ENCODE results near the gene NMNAT3.

- TF ChIP-seq CREB5 (CRISPR knock-in tag; IDR thresholded peaks at IDR 0.05; ENCODE audit: low read depth) (no peak), ESRRG (CRISPR knock-in tag; IDR thresholded peaks at IDR 0.05) (no peak)
Observed at GRCh38 chr3:139689122-139689521, 11.3 kb upstream of the NMNAT3 start.

Measured in SK-N-SH treated with all-trans-retinoic acid at 6 μM for 48 hours (cell line).